Lung microvascular endothelial cell (primary cell): ENCODE measurements around the gene NYNRIN. TPM values are rescaled to one million over a fixed set of nuclear protein-coding genes. Genes with fewer than 3 reads are reported as not detected.
A peak's percentile ranks its signal among the peaks of the same experiment; 100 is the strongest.

Experiments
- DNase-seq, 2 donors: peaks; one replicate each; pipeline versions ENCODE4 v3.0.0 to v3.0.0-alpha.2; 2010; ENCODE audit warnings: low read depth in 2 of 2
- total RNA-seq: library from RNA; depleted of rRNA; stranded (reverse); fragments of >200 nt; gene quantifications from 2 replicates; pipeline ENCODE4 v1.2.1, GENCODE V29; 2014

Gene NYNRIN
- total RNA-seq, 1 donor from 2014 or later = 1.4 TPM

DNA sequence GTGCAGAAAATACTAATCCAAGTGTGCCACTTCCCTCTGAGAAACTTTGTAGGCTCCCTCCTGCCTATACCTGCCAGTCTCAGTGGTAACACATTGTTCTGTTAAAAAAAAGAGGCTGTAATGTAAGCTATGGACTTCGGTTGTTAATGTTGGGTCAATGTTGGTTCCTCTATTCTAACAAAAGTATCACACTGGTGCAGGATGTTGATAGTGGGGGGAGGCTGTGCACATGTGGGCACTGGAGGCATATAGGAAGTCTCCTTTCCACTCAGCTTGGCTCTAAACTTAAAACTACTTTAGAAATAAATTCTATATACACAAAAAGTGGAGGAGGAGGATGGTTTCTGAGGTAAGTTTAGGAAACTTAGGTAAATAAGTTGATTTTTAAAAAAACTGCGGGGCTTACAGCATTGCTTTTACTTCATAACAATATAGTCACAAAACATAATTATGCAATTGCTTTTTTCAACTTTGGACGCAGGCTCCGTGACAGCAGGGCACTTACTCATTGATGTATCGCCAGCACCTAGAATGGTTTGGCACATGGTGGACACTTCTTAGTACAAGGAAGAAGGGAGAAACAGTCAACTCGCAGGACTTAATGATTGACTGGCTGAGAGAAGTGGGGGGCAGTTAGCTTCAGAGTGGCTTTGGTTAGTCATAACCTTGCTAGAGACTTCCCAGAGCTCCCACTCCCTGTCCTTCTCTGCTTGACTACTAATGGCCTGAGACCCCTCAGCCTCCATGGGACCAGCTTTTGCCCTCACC lies 7.9 kb upstream of the NYNRIN start:
- no peak for DNase-seq

DNA sequence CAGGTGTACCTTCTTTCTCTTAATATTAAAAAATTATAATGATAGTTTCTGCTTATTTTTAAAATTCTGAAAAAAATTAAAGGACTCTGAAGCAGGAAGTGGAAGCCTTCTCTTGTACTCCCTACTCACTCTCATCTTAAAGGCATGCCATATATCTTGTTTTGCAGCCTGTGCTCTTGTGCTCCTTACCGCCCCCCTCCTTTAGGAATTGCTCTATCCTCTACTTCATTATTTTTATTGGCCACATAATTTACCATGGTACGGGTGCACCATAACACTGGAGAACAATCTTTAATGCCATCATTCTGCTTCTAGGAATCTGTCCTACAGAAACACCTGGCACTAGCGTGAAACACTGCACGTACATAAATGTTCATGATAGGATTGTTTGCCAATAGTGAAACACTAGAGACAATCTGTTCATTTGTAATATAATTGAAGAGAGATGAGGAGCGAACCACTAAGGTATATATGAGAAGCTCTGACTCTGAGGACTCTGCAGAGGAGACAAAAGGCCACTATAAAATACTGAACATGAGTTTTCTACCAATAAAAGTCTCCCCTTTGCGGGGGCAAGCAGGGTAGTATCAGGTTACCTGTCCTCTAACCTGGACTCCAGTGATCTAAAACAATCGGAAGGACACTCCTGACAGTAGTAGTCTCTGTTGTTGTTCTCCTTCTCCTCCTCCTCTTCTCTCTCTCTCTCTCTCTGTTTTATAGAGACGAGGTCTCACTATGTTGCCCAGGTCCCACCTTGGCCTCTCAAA lies 6.3 kb upstream of the NYNRIN start:
- DNase-seq = peak in 1 of 2 donors; percentile 29

DNA sequence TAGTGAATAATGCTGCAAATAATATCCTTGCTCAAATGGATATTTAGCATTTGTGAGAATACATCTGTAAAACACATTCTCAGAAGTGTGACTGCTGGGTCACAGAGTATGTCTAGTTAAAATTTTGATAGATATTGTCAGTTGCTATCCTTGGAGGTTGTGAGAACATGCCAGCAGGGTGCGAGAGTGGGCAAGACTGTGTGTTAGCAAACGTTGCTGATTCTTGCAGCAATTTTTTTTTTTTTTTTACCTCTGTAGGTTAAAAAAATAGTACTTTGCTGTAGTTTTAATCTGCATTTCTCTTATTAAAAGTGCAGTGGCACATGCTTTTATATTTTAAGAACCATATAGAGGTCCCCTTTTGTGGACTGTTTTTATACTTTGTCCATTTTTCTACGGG lies 4.5 kb upstream of the NYNRIN start:
- DNase-seq = no peak

DNA sequence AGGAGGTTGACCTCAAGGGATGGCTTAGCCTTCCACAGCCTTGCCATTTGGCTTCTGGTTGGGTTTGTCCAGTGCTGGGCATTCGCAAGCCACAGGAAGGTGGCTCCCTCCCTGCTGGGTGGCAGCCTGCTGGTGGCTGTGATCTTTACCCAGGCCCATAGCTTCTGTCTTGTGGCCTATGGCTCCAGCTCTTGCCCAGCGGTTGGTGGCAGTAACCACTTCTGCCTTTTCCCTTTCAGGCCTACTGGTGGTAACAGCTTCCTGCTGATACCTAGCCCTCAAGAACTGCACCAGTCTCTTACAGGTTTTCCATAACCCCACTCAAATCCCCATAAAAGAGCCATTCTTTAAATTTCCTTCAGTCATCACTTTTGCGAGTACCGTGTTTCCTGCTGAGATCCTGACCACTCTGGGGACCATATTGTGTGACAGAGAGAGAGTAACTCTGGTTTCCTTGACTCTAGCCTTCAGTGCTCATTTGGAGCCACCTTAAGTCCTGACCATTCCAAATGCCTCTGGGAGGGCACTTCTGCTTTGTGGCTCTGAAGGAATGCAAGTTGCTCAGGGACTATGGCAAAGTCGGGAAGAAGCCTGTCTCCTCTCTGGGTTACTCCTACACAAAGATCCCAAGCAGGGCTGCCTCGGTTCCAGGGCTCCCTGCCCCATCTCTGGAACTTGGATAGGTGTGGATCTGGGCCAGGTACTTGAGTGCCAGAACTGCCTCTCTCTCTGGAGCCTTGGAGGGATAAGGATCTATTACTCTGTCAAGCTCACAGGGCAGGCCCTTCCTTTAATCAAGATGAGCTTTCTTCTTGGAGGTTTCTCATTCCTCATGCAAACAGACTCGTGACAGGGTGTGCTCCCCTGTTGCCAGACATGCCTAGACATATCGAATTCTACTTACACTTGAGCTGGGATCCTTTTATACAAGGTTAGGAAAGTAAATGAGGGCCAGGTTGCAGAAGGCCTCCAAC lies 2.9 kb upstream of the NYNRIN start:
- no peak for DNase-seq

DNA sequence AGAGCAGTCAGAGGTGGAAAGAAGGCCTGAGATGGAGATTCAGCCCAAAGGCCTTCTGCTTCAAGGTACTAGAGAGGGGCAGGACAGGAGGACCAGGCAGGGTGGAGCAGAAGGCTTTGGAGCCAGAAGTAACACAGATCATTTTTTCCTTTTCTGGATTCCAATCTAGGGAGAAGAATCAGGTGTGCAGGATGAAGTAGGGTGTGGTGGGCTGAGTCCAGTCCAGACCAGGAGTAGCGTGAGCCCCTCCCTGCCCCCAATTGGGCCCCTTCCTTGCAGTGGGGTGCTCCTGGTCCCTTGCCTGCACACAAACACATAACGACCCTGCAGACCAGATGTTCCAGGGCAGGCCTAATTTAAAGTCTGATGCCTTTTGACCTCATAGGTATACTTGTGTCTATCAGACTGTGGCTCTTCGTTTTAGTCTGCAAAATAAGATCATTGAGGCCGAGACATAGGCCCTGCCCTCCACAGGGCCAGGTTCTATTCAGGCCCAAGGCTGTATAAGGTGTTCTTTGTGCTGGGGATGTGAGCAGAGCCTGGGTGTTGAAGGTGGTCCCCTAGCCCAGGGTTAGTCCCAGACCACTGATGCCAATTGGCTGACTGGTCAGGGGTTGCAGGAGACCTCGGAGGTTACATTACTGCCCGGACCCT lies 1.0 kb upstream of the NYNRIN start:
- DNase-seq = no peak

DNA sequence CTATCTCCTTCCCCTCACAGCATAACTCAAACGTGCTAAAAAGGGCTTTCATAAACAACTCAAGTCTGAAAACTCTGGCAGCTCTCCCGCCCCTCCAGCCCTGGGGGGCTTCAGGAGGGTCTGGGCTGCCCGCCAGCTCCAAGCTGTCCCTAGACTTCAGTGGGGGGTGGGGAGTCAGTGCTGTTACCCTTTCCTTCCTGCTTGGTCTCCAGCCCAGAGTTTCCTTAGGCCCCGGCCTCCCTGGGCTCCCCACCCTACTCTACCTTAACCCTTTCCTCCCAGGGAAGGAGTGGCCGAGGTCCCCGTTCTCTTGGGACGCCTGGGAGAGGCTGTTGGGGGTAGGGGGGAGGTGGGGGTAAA lies 530 bp upstream of the NYNRIN start:
- DNase-seq = no peak

DNA sequence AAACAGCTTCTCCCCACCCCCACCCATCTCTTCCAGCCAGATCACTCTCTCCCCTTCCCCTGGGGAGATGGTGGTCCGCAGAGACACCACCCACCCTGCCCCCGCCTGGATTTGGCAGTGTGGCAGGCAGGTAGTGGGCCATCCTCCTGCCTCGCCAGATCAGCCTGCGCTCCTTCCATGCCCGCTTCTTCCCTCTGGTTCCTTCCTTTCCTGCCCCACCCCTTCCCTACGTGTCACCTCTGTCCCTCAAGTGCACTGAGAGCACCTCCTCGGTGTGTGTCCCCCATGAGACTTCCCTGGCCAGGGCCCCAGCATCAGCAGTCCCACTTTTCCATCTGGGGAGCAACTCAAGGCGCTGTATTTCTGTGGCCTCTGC lies 632 bp downstream of the NYNRIN start:
- DNase-seq = no peak

DNA sequence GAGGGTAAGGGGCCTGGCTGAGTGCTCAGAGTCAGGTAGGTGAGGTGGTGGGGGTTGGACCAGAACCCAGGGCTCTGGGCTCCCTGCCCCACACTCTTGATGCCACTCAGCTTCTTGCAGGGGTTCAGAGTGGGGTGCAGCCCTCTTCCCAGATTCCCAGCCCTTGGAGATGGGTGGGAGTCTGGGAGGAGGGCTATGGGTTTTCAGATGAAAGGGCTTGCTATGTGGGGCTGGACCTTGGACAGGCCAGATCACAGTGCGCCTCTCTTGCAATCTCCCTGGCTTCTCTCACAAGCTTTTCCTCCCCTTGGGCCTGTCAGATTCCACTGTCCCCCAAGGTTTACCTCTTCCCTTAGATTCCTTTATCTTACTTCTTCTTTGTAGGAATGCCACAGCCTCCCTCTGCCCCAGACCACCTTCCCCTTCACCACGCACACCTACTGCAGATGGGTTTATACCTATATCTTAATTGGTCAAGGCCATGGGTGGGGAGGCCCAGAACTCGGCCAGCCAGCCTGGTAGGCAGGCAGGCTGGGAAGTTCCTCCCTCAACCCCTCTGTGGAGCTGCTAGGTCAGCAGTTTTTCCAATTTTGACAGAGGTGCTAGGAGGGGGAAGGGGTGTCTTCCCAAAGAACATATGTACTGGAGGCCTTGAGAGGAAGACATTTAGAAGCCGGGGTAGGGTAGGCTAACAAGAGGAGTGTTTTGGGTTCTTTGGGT lies 1.4 kb downstream of the NYNRIN start:
- DNase-seq = no peak

DNA sequence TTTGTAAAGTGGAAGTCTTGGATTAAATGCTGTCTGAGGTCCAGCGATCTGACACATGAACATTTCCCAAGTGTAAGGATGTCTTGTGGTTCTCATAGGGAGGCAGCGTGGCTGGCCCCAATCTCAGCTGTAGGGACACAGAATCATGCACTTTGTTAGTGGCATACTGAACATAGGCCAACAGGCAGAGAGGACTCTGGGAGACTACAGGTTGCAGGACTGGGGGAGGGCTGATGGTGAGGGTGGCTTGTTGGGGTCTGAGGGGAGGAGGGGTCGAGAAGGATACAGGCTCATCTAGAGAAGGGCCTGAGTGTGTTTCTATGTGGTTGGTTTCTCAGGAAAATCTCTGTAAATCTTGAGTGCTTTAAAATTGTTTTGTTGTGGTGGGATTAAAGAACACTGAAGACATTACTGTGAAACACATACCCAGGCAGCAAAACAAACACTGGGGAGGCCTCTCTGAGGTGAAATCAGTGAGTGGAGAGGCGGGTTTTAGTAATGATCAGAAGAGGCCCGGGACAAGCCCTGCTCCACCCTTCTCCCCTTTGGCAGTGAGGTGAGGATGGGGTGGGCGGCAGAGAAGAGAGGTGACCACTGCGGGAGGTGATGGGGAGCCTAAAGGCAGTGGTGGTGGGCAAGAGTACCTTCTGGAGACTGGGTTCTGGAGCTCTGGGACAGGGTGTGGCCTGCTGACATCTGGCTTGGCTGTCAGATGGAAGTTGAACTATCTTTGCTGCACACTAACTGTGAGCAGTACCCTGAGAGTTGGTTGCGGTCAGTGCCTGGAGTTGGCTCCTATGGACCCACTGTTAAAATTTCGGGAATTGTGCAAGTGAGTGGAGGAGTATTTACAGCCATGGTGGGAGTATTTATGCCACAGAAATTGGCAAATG lies 3.3 kb downstream of the NYNRIN start:
- no peak for DNase-seq

DNA sequence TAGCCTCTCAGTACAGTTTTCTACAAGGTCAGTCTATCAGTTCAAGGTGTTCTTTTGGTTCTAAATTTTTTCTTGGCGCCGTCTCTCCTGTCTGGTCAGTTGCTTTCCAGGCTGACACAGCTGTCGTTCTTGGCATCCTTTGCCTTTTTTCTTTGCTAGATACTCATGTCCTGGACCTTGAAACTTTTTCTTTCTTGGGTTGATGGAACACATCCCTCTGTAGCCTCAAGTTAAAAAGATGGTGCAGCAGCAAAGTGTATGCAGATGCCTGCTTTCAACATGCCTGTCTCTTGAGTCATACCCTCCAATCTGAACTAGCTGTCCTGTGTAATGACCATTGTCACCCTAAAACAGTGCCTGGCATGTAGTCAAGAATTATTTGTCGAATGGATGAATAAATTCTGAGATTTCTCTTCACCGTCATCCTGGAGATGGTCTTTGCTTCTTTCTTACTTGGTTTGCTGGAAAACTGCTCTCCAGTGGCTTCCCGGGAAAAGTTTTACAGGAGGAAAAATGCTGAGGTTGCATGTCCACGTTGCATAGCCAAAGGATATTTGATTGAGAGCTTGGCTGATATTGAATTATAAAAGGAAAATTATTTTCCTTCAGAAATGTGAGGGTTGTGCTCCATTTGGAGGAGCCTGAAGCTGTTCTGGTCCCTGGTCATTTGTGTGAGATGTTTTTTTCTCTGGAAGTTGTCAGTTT lies 4.6 kb downstream of the NYNRIN start:
- DNase-seq = peak in 1 of 2 donors; percentile 26

DNA sequence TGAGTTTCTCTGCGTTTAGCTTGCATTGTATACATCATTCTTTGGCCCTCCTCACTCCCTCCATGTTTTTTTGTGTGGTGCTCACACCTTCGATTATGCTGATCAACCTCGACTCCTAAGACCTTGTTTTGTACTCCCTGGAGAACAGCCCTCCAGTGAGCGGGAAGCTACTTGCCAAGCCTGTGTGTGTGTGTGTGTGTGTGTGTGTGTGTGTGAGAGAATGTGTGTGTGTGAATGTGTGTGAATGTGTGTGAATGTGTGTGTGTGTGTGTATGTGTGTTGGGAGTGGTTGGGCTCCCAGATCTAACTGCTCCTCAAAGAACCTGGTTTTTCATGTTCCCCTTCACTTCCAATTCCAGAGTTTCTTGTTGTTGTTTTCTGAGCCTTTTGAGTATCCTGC lies 6.0 kb downstream of the NYNRIN start:
- no peak for DNase-seq

DNA sequence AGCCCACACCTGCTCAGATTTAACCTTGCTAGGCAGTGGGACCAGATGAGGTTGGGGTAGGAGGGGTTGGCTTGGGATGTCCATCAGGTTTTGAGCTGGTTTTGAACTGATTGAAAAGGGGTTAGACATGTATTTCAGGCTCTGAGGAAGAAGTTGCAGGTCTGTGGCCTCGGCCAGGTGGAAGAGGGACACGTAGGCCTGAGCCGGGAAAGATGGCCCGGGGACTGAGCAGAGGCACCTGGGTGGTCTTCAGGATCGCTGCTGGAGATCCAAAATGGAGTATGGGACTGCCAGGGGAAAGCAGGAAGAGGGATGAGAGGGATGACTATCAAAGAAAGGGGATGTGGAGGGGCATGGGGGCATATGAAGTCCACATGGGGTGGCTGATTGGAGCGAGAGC lies 7.6 kb downstream of the NYNRIN start:
- DNase-seq = no peak

DNA sequence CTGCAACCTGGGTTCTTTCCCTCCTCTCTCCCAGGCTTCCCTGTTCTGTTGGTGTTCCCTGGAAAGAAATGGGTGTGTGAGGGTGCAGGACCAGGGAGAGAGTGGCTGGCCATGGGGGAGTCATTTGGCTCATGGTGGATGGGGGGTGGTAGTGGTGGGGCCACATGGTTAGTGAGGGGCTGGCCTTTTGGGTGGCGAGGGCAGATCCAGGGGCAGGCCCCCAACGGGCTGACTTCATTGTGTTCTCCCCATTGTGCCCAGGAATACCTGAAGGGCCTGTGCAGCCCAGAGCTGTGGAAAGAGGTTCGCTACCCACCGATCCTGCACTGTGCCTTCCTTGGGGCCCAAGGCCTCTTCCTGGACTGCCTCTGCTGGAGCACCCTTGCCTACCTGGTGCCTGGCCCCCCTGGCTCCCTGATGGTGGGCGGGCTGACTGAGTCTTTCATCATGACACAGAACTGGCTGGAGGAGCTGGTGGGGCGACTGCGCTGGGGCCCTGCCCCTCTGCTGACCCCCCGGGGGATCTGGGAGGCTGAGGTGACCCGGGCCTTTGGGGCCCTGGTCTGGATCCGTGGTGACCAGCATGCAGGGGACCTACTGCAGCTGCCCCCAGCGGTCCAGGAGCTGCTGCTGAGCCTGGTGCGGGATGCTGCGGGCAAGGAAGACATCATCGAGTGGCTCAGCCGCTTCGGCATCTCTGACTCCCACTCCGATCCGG lies 9.0 kb downstream of the NYNRIN start:
- no peak for DNase-seq

DNA sequence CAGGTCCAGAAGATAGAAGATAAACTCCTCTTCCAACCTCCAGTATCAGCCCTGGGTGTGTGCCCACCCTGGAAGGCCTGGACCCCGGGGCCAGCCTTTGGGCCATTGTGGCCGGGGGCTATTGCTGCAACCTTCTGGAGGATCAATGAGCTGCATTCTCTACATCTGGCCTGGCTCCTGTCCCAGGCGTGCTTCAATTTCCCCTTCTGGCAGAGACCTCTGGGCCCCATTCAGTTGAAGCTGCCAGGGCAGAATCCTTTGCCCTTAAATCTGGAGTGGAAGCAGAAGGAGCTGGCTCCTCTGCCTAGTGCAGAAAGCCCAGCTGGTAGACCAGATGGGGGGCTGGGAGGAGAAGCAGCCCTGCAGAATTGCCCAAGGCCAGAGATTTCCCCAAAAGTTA lies 10.0 kb downstream of the NYNRIN start:
- no peak for DNase-seq

DNA sequence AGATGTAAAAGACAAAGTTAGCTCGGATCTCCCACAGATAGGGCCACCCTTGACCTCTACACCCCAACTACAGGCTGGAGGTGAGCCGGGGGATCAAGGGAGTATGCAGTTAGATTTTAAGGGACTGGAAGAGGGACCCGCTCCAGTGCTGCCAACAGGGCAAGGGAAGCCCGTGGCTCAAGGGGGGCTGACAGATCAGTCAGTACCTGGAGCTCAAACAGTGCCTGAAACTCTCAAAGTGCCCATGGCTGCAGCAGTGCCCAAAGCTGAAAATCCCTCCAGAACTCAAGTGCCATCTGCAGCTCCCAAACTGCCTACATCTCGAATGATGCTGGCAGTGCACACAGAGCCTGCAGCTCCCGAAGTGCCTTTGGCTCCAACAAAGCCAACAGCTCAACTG lies 10.4 kb downstream of the NYNRIN start:
- no peak for DNase-seq

DNA sequence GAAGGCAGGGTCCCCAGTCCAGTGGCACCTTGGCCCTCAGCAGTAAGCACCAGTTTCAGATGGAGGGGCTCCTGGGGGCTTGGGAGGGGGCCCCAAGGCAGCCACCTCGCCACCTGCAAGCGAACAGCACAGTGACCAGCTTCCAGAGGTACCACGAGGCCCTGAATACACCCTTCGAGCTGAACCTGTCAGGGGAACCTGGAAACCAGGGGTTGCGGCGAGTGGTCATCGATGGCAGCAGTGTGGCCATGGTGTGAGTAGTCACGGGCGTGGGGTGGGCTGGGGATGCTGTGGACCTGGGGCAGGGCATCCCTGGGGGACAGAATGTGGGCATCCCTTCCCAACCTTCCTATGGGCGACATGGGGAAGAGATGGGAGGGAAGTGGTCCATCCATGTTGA lies 11.2 kb downstream of the NYNRIN start:
- no peak for DNase-seq

DNA sequence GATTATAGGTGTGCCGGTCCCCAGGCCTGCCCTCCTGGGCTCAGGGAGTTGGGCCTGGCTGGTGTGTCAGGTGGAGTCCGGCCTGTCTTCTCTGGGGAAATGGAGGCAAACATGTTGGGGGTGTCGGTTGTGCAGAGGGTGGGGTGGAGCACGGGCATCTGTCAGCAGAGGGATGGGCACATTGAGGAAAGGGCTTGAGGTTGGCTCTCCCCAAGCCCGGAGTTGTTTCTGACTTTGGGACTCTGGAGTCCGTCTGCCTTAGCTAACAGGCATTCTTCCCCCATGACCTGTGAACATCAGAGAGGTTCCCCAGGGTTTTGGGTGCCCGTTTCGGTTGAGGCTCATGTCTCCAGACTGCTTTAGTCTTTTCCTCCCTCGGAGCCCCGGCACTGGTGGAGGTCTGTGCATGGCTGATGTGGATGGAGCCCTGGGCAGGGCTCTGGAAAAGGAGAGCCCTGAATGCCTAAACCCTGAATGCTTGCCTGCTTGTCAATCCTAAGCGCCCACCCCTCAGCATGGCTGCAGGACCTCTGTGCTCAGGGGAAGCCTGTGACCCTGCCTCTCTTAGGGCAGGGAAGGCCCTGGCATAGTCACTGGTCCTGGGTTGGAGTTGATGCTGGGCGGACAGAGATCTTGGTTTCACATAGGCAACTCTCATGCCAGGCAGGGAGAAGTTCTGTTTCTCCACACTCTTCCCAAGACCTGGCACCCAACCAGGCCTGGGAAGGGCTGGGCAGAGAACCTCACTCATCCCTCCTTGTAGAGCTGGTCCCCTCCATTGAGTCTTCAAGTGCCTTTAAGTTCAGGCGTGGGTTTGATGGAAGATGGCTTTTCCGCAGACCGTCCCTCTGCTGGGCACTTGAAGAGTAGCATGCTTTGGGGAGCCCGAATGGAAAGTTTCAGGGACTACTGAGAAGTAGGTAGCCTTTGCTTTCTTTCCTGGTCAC lies 12.9 kb downstream of the NYNRIN start:
- DNase-seq = peak; percentile 66 to 77
